ENCODE data around the gene ERI2. TPM values are rescaled to one million over a fixed set of nuclear protein-coding genes. Genes with fewer than 3 reads are reported as not detected.

ERI2 gene
- total RNA-seq, 1 experiment from 2014 or later: 22.4 TPM

GRCh38 chr16:20761175-20761574, 45.1 kb downstream of the ERI2 start:
- no peak for TF ChIP-seq CTCF (conservative IDR thresholded peaks at IDR 0.05)
- Histone ChIP-seq H3K9ac (ENCODE audit: extremely low read depth, insufficient read length, low read length) (no peak overlapping the region), H3K56ac (ENCODE audit: insufficient read length, low read depth, low read length) (no peak overlapping the region)

More at GRCh38 chr16:20761175-20761574, 45.1 kb downstream of the ERI2 start:
- Histone ChIP-seq H3K4me2 (ENCODE audit: insufficient read depth, insufficient read length, low read length) (no peak overlapping the region), H2BK20ac (ENCODE audit: low read depth, low read length, poor library complexity, severe bottlenecking) (no peak overlapping the region), H3K23ac (ENCODE audit: insufficient read length, low read depth, low read length) (no peak overlapping the region), H2BK15ac (ENCODE audit: low read depth, low read length) (no peak overlapping the region), H2BK120ac (ENCODE audit: low read depth, low read length, poor library complexity, severe bottlenecking) (no peak overlapping the region), H3K4me1 (ENCODE audit: insufficient read depth, low read length) (no peaks in the 10 kb centered on the region), H2AFZ (ENCODE audit: low read length) (no peak overlapping the region), H3K9me3 (ENCODE audit: control insufficient read depth, low read depth, low read length) (no peaks in the 10 kb centered on the region), H2BK5ac (ENCODE audit: insufficient read length, low read length) (no peak overlapping the region), H2AK5ac (ENCODE audit: insufficient read length, low read length) (no peak overlapping the region), H3K4ac (ENCODE audit: low read depth, low read length) (no peak overlapping the region), H3K27me3 (ENCODE audit: insufficient read depth, low read length) (no peaks in the 10 kb centered on the region), H4K8ac (replicated peaks; ENCODE audit: insufficient read length, low read depth, low read length) (no peak overlapping the region), H3K23me2 (ENCODE audit: insufficient read length, low read depth, low read length, poor library complexity, severe bottlenecking) (no peaks in the 10 kb centered on the region), H2BK12ac (ENCODE audit: insufficient read length, low read depth, low read length) (no peak overlapping the region), H3T11ph (ENCODE audit: low read length) (no peak overlapping the region), H3K27ac (ENCODE audit: insufficient read length, low read depth, low read length) (no peak overlapping the region), H3K79me1 (ENCODE audit: insufficient read depth, low read depth, low read length, poor library complexity, severe bottlenecking) (no peaks in the 10 kb centered on the region), H3K79me2 (ENCODE audit: insufficient read depth, low read length) (no peaks in the 10 kb centered on the region), H4K5ac (ENCODE audit: insufficient read length, low read depth, low read length) (no peak overlapping the region), H3K18ac (ENCODE audit: insufficient read length, low read depth, low read length) (no peak overlapping the region), H4K20me1 (ENCODE audit: control insufficient read depth, insufficient read depth, insufficient read length) (no peaks in the 10 kb centered on the region), H3K14ac (ENCODE audit: insufficient read depth, low read length) (no peak overlapping the region), H4K91ac (ENCODE audit: insufficient read length, low read depth, low read length) (no peak overlapping the region)
- no peak overlapping the region for H3K4me3 Mint-ChIP-seq
- peaks cover 10 to 12% of the 10 kb centered on the region in 2 experiments for H3K9me3 Mint-ChIP-seq
- no peak for DNase-seq
- H3K36me3 Mint-ChIP-seq (ENCODE audit: insufficient read depth in 1 of 3, low read depth in 3 of 3): peaks cover 0 to 10% (median 0%) of the 10 kb centered on the region in 3 experiments; a peak in 1 of 7 replicates
- WGBS (ENCODE audit: extremely low coverage, insufficient read length, low lambda C conversion rate): no CpG with 5 or more reads among the region's 1 CpG
- H3K27ac Mint-ChIP-seq: no peak overlapping the region
- peaks cover 16 to 18% of the 10 kb centered on the region in 2 experiments for H3K4me1 Mint-ChIP-seq
- H3K27me3 Mint-ChIP-seq (ENCODE audit: low read depth): peaks cover 5% of the 10 kb centered on the region

Data from H9 (cell line).